ENCODE data around the gene SOWAHB. TPM values are rescaled to one million over a fixed set of nuclear protein-coding genes. Genes with fewer than 3 reads are reported as not detected.

Gene SOWAHB
- total RNA-seq, 1 donor from 2014 or later = 0.11 TPM

DNA sequence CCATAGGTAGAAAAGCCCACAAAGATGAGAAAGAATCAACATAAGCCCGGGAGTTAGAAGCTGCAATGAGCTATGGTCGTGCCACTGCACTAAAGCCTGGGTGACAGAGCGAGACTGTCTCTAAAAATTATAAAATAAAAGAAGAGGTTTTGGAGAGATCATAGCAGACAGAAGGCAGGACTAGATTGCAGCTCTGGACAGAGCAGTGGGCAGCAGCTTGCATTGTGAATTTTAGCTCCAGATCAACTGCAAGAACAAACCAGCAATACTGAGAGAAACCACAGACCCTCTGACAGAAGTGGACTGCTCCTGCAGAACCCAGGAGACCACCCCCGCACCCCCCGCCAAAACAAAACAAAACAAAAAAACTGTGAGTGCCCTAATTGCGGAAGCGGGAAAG lies 30.6 kb downstream of the SOWAHB start:
- H2AFZ ChIP-seq (replicated peaks) = peak overlapping the region; percentile 84
- no peaks in the 10 kb centered on the region for H3K9me3 ChIP-seq (ENCODE audit: low read depth)
- Mint-ChIP-seq H3K9me3 (peaks cover 4% of the 10 kb centered on the region), H3K27me3 (ENCODE audit: insufficient read depth, low read depth) (peaks cover 12% of the 10 kb centered on the region), H3K4me3 (peak overlapping the region; percentile 19), H3K36me3 (no peaks in the 10 kb centered on the region), H3K4me1 (peaks cover 19% of the 10 kb centered on the region), H3K27ac (no peak overlapping the region)
- no peak overlapping the region for H3K4me2 ChIP-seq
- DNase-seq (ENCODE audit: low spot score) = no peak
- no peak overlapping the region for H3K4me3 ChIP-seq
- no peaks in the 10 kb centered on the region for H3K27me3 ChIP-seq
- H3F3A ChIP-seq (ENCODE audit: low read depth) = no peaks in the 10 kb centered on the region
- H3K27ac ChIP-seq = no peak overlapping the region
- no peaks in the 10 kb centered on the region for H3K36me3 ChIP-seq
- H3K4me1 ChIP-seq = no peaks in the 10 kb centered on the region
- no peaks in the 10 kb centered on the region for H4K20me1 ChIP-seq (ENCODE audit: low read depth)
- H3K79me2 ChIP-seq (ENCODE audit: low read depth) = no peaks in the 10 kb centered on the region
- no peak overlapping the region for H3K9ac ChIP-seq
- TF ChIP-seq EZH2 (IDR thresholded peaks at IDR 0.05) (no peak), EZH2phosphoT487 (IDR thresholded peaks at IDR 0.05) (no peak)
- TF ChIP-seq, protein P1, sequence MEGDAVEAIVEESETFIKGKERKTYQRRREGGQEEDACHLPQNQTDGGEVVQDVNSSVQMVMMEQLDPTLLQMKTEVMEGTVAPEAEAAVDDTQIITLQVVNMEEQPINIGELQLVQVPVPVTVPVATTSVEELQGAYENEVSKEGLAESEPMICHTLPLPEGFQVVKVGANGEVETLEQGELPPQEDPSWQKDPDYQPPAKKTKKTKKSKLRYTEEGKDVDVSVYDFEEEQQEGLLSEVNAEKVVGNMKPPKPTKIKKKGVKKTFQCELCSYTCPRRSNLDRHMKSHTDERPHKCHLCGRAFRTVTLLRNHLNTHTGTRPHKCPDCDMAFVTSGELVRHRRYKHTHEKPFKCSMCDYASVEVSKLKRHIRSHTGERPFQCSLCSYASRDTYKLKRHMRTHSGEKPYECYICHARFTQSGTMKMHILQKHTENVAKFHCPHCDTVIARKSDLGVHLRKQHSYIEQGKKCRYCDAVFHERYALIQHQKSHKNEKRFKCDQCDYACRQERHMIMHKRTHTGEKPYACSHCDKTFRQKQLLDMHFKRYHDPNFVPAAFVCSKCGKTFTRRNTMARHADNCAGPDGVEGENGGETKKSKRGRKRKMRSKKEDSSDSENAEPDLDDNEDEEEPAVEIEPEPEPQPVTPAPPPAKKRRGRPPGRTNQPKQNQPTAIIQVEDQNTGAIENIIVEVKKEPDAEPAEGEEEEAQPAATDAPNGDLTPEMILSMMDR (IDR thresholded peaks at IDR 0.05) = no peak

- Mint-ChIP-seq H3K36me3 (no peaks in the 10 kb centered on the region), H3K9me3 (peaks cover 4% of the 10 kb centered on the region), H3K4me1 (peaks cover 19% of the 10 kb centered on the region), H3K27me3 (ENCODE audit: insufficient read depth, low read depth) (peaks cover 12% of the 10 kb centered on the region), H3K4me3 (no peak overlapping the region), H3K27ac (no peak overlapping the region)
- no peak for DNase-seq (ENCODE audit: low spot score)
- Histone ChIP-seq H3K79me2 (ENCODE audit: low read depth) (no peaks in the 10 kb centered on the region), H3K9ac (no peak overlapping the region), H4K20me1 (ENCODE audit: low read depth) (no peaks in the 10 kb centered on the region), H3F3A (ENCODE audit: low read depth) (no peaks in the 10 kb centered on the region), H2AFZ (replicated peaks) (no peak overlapping the region), H3K4me1 (no peaks in the 10 kb centered on the region), H3K27ac (no peak overlapping the region), H3K9me3 (ENCODE audit: low read depth) (no peaks in the 10 kb centered on the region), H3K4me2 (no peak overlapping the region), H3K4me3 (no peak overlapping the region), H3K27me3 (no peaks in the 10 kb centered on the region), H3K36me3 (no peaks in the 10 kb centered on the region)
- TF ChIP-seq, protein P1 (IDR thresholded peaks at IDR 0.05) = no peak
- no peak for TF ChIP-seq EZH2phosphoT487 (IDR thresholded peaks at IDR 0.05)
These were observed 31.3 kb downstream of the SOWAHB start for GRCh38 chr4:76866641-76867040.

GRCh38 chr4:76858319-76858718 lies 39.6 kb downstream of the SOWAHB start:
- H4K20me1 ChIP-seq (ENCODE audit: low read depth) = no peaks in the 10 kb centered on the region
- no peak for DNase-seq (ENCODE audit: low spot score)
- Mint-ChIP-seq H3K9me3 (no peaks in the 10 kb centered on the region), H3K27ac (peak overlapping the region; percentile 66), H3K27me3 (ENCODE audit: insufficient read depth, low read depth) (peaks cover 5% of the 10 kb centered on the region), H3K4me3 (no peak overlapping the region), H3K36me3 (no peaks in the 10 kb centered on the region), H3K4me1 (peaks cover 35% of the 10 kb centered on the region)
- no peaks in the 10 kb centered on the region for H3K4me1 ChIP-seq
- no peak overlapping the region for H3K9ac ChIP-seq
- no peak for TF ChIP-seq EZH2 (IDR thresholded peaks at IDR 0.05)
- TF ChIP-seq EZH2phosphoT487 (IDR thresholded peaks at IDR 0.05) = no peak
- TF ChIP-seq, protein P1 (IDR thresholded peaks at IDR 0.05) = no peak
- H3K79me2 ChIP-seq (ENCODE audit: low read depth) = no peaks in the 10 kb centered on the region
- H3K4me3 ChIP-seq = no peak overlapping the region
- H3K36me3 ChIP-seq = no peaks in the 10 kb centered on the region
- H2AFZ ChIP-seq (replicated peaks) = no peak overlapping the region
- no peaks in the 10 kb centered on the region for H3K9me3 ChIP-seq (ENCODE audit: low read depth)
- H3K27me3 ChIP-seq = no peaks in the 10 kb centered on the region
- no peak overlapping the region for H3K4me2 ChIP-seq
- H3K27ac ChIP-seq = no peak overlapping the region
- H3F3A ChIP-seq (ENCODE audit: low read depth) = peaks cover 5% of the 10 kb centered on the region
